ENCODE data around the gene CAPN13. TPM values are rescaled to one million over a fixed set of nuclear protein-coding genes. Genes with fewer than 3 reads are reported as not detected.

The CAPN13 gene
- total RNA-seq, 2 donors from 2014 or later: 5.6 to 21.3 TPM

GRCh38 chr2:30721668-30722647 lies 85.3 kb downstream of the CAPN13 start:
- H3K27ac ChIP-seq: no peak overlapping the region
- ATAC-seq: no peak
- no peak overlapping the region for H3K4me3 ChIP-seq
- TF ChIP-seq POLR2A (IDR thresholded peaks at IDR 0.05) (no peak), CTCF (IDR thresholded peaks at IDR 0.05) (no peak)
- no peaks in the 10 kb centered on the region for H3K27me3 ChIP-seq
- no peaks in the 10 kb centered on the region for H3K36me3 ChIP-seq (replicated peaks in 1 of 2; ENCODE audit: insufficient read depth in 1 of 2, low read depth in 2 of 2)
- H3K4me1 ChIP-seq: no peaks in the 10 kb centered on the region
- 66 to 82% methylated on average over 3 to 6 of the region's 6 CpGs for WGBS, 2 donors
- no peaks in the 10 kb centered on the region for H3K9me3 ChIP-seq
- DNase-seq: no peak
- intact Hi-C loops (cut with DNase I): no loop called here

GRCh38 chr2:30721241-30721640 lies 86.0 kb downstream of the CAPN13 start:
- ATAC-seq (no peak), DNase-seq (no peak)
- H3K9me3 ChIP-seq: no peaks in the 10 kb centered on the region
- intact Hi-C loops (cut with DNase I): no loop called here
- no peaks in the 10 kb centered on the region for H3K36me3 ChIP-seq (replicated peaks in 1 of 2; ENCODE audit: insufficient read depth in 1 of 2, low read depth in 2 of 2)
- no peak overlapping the region for H3K27ac ChIP-seq
- peaks cover 2% of the 10 kb centered on the region for H3K4me1 ChIP-seq
- TF ChIP-seq POLR2A (IDR thresholded peaks at IDR 0.05): no peak
- TF ChIP-seq CTCF (IDR thresholded peaks at IDR 0.05): no peak
- 98 to 100% methylated on average over 1 to 4 of the region's 4 CpGs for WGBS, 2 donors
- H3K27me3 ChIP-seq: no peaks in the 10 kb centered on the region
- H3K4me3 ChIP-seq: no peak overlapping the region

- Histone ChIP-seq H3K27ac (no peak overlapping the region), H3K9me3 (no peaks in the 10 kb centered on the region), H3K4me1 (peaks cover 7% of the 10 kb centered on the region), H3K4me3 (no peak overlapping the region), H3K27me3 (no peaks in the 10 kb centered on the region), H3K36me3 (replicated peaks in 1 of 2; ENCODE audit: insufficient read depth in 1 of 2, low read depth in 2 of 2) (no peaks in the 10 kb centered on the region)
- ATAC-seq (no peak), DNase-seq (no peak)
- intact Hi-C loops (cut with DNase I): loop anchor here (5.0 to 10.0 kb wide), 2 partner anchors 148 to 615 kb away; no protein-coding TSS in a partner anchor
- no peak for TF ChIP-seq POLR2A (IDR thresholded peaks at IDR 0.05)
- no peak for TF ChIP-seq CTCF (IDR thresholded peaks at IDR 0.05)
- WGBS, 2 donors: 45 to 56% methylated on average over 1 of the region's 1 CpG
Observed at GRCh38 chr2:30717081-30717650, 90.1 kb downstream of the CAPN13 start.

GRCh38 chr2:30716123-30716900 lies 90.9 kb downstream of the CAPN13 start:
- peak; percentile 30 for ATAC-seq
- Histone ChIP-seq H3K4me3 (no peak overlapping the region), H3K4me1 (peaks cover 7% of the 10 kb centered on the region), H3K27me3 (no peaks in the 10 kb centered on the region), H3K36me3 (replicated peaks in 1 of 2; ENCODE audit: insufficient read depth in 1 of 2, low read depth in 2 of 2) (no peaks in the 10 kb centered on the region), H3K9me3 (no peaks in the 10 kb centered on the region), H3K27ac (no peak overlapping the region)
- TF ChIP-seq POLR2A (IDR thresholded peaks at IDR 0.05) (no peak), CTCF (IDR thresholded peaks at IDR 0.05) (no peak)
- intact Hi-C loops (cut with DNase I): loop anchor here (5.0 to 10.0 kb wide), 2 partner anchors 148 to 616 kb away; no protein-coding TSS in a partner anchor
- 21 to 35% methylated on average over 11 of the region's 11 CpGs for WGBS, 2 donors
- DNase-seq: peak in 1 of 4 donors; percentile 31
